HG02798 (cell line): Measurements from ENCODE around the gene PGBD5.

Experiments used
- ATAC-seq: cut with Tn5 transposase; IDR thresholded peaks from one replicate; pipeline ENCODE4 v1.9.1; 2021; ENCODE audit warnings: mild to moderate bottlenecking; ENCODE audit not compliant: unreplicated experiment, poor library complexity

Gene PGBD5

GRCh38 chr1:230288641-230289349, 137.3 kb downstream of the PGBD5 start:
- ATAC-seq = no peak

GRCh38 chr1:230287674-230288315, 138.3 kb downstream of the PGBD5 start:
- no peak for ATAC-seq

- ATAC-seq = no peak
Observed at GRCh38 chr1:230286890-230287269, 139.3 kb downstream of the PGBD5 start.

- ATAC-seq = no peak
Observed at GRCh38 chr1:230286166-230286889, 139.8 kb downstream of the PGBD5 start.

GRCh38 chr1:230285351-230285750, 140.8 kb downstream of the PGBD5 start:
- ATAC-seq = no peak

GRCh38 chr1:230284891-230285290, 141.2 kb downstream of the PGBD5 start:
- ATAC-seq = no peak

- ATAC-seq = no peak
Observed at GRCh38 chr1:230283678-230284077, 142.5 kb downstream of the PGBD5 start.

GRCh38 chr1:230282157-230282556, 144.0 kb downstream of the PGBD5 start:
- ATAC-seq = no peak

- no peak for ATAC-seq
Observed at GRCh38 chr1:230281556-230281955, 144.6 kb downstream of the PGBD5 start.

- no peak for ATAC-seq
Observed at GRCh38 chr1:230280906-230281413, 145.2 kb downstream of the PGBD5 start.

GRCh38 chr1:230280054-230280795, 145.9 kb downstream of the PGBD5 start:
- ATAC-seq = no peak

GRCh38 chr1:230279583-230279945, 146.6 kb downstream of the PGBD5 start:
- ATAC-seq = no peak

GRCh38 chr1:230278871-230279582, 147.1 kb downstream of the PGBD5 start:
- no peak for ATAC-seq

- ATAC-seq = no peak
Observed at GRCh38 chr1:230278376-230278775, 147.8 kb downstream of the PGBD5 start.

- no peak for ATAC-seq
Observed at GRCh38 chr1:230277201-230278025, 148.7 kb downstream of the PGBD5 start.

- no peak for ATAC-seq
Observed at GRCh38 chr1:230276401-230276800, 149.7 kb downstream of the PGBD5 start.

GRCh38 chr1:230274254-230274653, 151.9 kb downstream of the PGBD5 start:
- no peak for ATAC-seq

- no peak for ATAC-seq
Observed at GRCh38 chr1:230273141-230273710, 152.9 kb downstream of the PGBD5 start.

- no peak for ATAC-seq
Observed at GRCh38 chr1:230272557-230272956, 153.6 kb downstream of the PGBD5 start.
